Right hindlimb (tissue), 1 donor: ENCODE measurements around the gene TPPP3.
"Not testable (repeated sequence)": the region's sequence is repeated elsewhere in the genome, so short reads cannot be mapped to it uniquely, and the experiment has no call there.

Source experiments
- DNase-seq: peaks from one replicate; pipeline ENCODE4 v3.0.0-alpha.2; 2018

Gene TPPP3

DNA sequence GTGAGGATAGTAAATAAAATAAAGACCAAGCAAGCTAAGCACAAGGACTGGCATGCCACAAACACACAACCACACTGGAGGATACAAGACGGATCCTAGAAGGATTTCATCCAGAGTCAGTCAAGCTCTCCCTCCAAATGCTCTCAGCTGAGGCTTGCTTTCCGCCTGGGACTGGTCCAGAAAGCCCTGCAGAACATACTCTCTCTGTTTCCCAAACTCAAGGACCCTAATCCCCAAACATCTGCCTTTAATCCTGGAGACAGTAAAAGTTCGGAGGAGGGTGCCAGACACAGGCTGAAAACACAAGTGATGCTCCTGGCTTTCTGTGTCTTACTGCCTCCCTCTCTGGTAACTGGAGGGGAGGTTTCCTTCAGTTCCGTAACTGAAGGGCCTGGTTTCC is 32.3 kb upstream of the TPPP3 start:
- no peak for DNase-seq

DNA sequence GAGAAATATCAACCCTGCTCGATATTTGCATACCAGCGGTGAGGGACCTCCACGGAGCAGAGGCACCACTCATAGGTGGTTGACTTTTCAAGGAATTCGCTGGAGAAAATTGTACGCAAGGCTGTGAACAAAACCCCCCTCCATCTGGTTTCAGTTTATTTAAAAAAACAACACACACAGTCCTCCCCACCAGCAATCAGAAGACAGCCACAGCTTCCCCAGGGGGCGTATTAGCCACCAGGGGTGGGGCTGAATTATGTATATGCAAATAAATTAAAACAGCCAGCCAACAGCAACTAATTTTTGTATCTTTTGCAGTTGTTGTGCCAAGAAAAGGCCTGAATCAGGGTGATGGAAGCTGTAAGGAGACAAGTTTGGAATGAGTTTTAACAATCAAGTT is 31.8 kb upstream of the TPPP3 start:
- DNase-seq = no peak

DNA sequence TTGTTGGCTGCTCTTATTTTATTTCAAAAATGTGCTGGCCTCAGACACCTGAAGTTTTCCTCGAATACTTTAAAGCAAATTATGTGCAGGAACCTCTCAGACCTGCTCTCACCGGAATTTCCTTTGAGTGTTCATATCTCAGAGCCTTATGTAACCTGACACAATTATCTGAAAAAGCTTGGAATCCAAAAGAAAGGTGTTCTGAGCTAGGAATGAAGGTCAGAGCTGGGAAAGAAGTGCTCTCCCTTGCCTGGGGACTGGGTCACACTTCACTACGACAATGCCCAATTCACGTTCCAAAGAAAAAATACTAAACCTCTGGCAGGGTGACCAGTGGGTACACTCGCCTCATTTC is 30.9 kb upstream of the TPPP3 start:
- no peak for DNase-seq

DNA sequence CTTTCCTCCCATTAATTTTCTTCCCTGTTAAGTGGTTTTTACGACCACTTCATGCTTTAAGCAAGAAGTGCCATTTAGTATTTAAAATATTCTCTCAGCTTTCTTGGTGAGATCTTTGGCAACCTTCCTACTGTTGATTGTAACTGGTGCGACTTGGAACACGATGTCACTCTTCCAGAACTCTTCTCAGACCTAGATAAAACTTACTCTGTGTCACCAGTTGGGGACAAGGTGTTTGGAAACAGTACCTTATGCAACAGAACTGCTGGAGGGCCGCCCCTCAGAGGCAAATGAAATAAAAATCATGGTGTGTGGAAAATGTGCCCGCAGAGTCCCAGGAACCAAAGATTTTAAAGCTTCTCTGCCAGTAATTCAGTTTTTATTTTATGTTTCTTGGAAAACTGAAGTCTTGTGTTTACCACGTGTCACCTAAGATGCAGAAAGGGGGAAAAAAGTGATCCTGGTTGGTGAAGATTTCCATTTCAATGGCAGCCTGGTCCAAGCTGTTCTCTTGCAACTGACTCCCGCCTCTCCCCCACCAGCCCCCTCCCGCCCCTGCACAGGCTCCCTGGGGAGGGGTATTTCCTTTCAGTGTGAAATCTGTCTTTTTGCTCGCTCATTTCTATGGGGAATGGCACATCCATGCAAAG is 30.4 kb upstream of the TPPP3 start:
- DNase-seq = no peak

DNA sequence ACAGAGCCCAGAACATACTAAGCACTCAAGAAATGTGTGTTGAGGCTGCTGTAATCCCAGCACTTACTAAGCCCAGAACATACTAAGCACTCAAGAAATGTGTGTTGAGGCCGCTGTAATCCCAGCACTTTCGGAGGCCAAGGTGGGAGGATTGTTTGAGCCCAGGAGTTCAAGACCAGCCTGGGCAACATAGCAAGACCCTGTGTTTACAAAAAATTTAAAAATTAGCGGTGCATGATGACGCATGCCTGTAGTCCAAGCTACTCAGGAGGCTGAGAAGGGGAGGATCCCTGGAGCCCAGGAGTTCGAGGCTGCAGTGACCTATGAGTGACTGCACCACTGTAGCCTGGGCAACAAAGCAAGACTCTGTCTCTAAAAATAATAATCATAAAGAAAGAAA is 29.7 kb upstream of the TPPP3 start:
- DNase-seq = no peak

DNA sequence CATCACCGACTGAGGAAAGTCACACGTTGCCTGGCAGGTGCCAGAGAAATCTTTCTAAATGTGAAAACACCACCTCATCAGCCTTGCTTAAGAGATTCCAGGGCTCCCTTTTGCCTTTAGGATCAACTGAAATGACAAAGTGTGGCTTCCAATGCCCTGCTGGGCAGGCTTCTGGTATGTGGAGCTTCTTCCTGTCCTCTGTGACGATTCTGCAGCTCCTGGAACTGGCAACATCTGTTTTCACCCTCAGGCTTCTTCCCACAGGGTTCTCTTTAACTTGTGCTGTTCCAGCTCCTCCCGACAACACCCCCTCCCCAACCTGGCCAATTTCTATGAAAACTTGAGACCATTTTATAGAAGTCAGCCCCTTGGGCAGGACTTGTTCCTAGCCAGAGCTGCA is 27.7 kb upstream of the TPPP3 start:
- DNase-seq = no peak

DNA sequence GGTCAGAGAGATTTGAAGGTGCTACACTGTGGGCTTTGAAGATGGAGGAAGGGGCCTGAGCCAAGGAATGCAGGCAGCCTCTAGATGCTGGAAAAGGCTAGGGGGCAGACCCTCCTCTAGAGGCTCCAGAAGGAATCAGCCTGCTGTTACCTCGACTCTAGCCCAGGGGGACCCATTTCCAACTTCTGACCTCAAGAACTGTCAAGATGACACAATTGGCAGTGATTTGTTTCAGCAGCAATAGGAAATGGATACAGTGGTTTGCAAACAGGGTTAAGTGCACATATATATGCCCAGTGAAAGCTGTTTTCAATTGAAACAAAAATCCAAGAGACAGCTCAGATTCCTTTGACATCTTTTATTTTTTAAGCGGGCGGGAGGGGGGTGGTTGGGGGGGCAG is 26.6 kb upstream of the TPPP3 start:
- DNase-seq = no peak

DNA sequence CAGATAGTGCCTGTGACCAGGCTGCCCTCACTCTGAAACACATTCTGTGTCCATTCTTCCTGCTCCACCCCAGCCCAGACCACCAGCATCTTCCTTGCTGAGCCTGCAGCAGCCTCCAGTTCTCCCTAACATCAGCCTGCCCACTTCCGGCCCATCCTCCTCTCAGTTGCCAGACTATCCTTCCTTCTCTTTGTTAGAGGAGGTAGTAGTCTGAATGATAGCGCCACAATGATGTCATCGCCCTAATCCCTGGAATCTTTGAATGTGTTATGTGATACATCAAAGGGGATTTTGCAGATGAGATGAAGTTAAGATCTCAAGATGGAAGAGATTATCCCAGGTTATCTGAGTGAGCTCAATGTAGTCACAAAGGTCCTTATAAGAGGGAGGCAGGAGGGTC is 26.2 kb upstream of the TPPP3 start:
- DNase-seq = no peak

DNA sequence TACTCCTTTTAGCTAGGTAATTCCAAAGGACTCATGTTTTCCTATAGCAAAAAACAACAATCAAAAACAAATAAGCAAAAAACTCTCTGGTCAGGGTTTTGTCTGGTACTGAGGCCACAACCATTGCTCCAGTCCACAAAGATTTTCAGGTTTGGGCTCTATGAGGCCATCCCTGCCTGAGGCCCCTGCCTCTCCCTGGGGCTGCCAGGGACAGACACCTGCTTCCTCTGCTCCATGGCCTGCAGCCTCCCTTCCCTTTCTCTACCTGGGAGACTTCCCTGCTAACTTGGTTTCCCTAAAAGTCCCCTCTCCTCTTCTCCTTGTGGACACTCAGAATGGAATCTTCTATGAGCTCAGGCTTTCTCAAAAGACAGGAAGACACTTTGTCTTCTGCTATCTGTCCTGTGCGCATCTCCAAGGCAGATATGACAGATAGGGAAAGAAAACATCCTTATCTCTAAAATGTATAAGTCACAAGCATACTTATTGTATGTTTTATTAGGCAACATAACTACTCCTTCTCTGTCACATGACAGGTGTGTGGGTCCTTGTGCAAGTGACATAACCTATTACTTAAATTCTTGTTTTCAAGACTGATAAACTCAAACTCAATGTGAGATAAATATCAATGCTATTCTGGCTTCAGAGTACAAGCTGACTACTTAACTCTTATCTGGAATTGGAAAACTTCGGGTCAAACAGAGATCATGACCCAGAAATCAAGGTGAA is 24.2 kb upstream of the TPPP3 start:
- no peak for DNase-seq

DNA sequence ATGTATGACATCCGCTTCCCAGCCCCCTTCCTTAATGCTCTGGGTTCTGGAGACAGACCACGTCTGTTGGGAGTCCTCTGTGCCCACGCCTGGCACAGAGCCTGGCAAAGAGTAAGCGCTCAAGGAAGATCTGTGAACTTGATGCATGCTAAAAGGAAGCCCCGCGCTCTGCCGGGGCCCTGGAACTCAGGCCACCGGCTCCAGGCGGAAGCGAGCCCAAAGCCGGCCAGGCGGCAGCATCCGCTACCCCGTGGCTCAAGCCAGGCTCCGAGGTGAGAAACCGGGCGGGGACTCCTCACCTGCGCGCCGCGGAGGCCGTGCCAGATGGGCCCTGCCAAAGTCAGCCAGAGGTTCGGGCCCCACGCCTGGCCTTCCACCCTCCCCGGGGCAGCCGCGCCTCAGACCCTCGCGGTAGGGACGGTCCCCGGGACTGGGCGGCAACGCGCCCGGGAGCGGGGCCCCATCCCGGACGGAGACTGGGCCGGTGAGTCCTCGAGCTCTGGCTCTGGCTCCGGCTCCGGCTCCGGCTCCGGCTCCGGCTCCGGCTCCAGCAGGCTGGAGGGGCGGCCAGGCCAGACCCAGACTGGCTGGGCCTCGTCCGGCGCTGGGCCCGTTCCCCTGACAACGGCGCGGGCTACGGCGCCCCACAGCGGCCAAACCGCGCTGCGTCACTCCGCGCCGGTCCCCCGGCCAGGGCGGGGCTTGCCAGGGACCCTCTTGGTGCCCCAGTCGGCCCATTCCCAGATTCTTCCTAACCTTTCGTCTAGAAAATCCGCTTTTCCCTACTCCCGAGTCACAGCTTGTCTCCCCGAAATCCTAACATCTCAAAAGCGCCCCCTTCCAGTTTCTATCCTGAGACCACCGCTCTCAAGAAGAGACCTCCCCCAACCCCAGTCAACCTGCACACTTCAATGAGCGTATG is 22.8 kb upstream of the TPPP3 start, which contains the start of gene ZDHHC1:
Gene ZDHHC1 (minus strand): TSS at position 606 of the 922 bp plus-strand sequence. CDS start 8,702 bp downstream, outside the sequence.
- peak; percentile 88 for DNase-seq

DNA sequence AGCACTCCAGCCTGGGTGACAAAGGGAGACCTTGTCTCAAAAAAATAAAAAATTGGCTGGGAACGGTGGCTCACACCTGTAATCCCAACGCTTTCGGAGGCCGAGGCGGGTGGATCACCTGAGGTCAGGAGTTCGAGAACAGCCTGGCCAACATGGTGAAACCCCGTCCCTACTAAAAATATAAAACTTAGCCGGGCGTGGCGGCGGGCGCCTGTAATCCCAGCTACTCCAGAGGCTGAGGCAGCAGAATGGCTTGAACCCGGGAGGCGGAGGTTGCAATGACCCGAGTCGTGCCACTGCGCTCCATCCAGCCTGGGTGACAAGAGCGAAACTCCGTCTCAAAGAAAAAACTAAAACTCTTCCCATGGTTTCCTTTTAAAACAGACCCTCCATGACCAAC is 22.1 kb upstream of the TPPP3 start:
- DNase-seq = not testable (repeated sequence)

DNA sequence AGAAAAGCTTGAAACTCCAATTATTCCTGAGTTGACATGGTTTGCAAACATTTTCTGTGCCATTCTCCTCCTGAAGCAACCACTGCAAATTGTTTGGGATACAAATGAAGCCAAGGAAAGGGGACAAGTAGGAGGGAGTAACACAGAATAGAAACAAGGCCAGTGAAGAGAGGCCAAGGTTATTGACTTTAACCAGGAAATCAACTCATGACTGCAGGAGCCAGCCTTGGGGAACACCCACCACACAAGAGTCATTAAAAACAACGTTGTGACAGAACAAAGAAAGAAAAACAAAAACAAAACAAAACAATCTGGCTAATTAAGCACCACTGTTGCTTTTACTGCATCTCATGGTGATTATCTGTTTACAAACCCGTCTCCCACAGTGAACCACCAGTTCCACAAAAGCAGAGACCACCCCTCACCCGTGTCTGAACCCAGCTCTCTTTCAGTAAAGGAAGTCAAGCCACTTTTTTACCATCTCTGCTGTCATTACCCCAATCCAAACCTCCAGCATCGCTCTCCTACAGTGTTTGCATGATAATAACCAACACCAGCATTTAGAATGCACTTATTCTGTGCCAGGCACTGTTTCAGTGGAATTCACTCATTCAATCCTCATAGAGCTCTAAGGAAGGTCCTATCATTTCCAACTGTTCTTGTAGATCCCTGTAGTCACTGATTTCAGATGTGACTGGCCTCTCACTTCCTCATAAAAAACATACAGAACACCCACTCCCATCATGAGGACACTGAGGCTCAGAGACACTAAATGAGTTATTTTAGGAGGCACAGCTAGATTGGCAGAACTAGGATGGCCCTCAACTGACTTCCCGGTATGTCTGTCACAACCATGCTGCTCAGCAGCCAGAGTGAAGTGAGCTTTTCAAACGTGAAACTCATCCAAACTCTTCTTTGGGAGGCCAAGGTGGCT is 20.9 kb upstream of the TPPP3 start:
- no peak for DNase-seq

DNA sequence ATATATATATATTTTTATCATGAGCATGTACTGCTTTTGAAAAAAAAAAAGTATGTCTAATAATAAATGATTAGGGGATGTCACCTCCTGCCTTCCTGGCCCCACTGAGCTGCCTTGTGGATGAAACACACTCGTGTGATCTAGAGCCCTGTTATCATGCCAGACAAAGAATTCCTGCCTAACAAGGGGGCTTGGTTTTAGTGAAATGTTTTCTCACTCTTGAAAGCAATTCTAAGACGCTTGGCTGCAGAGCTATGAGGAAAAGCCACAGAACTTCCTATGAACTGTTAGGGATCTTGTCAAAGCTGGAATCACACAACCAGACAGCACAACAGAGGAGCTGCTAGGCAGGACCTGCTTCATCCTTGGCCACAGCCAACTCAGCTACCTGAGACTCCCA is 19.0 kb upstream of the TPPP3 start:
- DNase-seq = no peak

DNA sequence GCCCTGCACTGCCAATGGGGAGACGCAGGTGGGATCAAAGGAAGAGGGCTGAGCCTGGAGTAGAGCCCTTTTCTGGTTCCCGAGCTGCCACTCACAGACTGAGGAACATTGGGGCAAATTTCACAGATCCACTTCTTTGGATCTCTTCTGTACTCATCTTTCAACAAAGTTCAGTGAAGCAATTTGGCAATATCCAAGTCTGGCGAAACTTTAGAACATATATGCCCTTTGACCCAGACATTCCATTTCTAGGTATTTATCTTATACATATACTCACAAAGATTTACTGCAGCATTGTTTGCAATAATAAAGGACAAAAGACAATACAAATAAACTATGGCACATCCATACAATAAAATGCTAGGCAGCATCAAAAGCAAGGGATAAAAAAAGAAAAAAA is 18.0 kb upstream of the TPPP3 start:
- no peak for DNase-seq

DNA sequence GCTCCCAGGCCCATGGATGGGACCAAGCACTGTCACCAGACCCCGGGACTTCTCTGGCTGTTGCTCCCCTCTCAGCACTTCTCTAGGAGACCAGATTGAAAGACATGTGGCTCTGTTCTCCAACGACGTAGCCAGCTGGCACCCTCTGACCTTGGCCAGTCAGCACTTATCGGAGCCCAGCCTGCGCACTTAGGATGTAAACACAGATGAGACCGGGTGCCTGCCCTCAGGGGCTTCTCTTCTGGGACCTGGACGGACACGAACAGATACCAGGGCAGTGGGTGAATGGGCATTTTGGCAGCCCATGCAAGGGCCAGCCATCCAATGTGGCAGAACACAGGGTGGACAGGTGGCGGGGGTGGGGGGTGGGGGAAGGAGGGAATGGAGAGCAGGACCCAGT is 16.3 kb upstream of the TPPP3 start:
- no peak for DNase-seq

DNA sequence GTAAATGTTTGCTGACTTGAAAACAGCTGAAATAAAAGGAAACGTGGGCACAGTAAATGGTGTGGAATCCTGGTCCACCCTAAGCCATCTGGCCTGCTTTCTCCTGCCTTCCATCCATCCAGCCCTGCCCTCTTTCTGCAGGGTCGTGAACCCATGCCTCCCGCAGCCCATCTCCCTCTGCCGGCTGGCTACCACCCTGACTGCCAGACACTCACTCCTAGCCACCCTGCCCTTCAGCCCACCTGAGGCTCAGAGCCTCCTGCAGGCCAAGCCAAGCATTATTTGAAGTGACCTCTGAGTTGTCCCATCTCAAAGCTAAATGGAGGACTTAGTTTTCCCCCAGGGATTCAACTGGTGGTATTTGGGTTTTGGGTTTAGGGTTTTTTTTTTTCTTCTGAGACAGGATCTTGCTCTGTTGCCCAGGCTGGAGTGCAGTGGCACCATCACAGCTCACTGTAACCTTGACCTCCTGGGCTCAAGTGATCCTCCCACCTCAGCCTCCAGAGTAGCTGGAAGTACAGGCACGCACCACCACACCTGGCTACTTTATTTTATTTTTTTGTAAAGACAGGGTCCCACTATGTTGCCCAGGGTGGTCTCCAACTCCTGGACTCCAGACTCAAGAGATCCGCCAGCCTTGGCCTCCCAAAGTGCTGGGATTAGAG is 14.6 kb upstream of the TPPP3 start:
- no peak for DNase-seq

DNA sequence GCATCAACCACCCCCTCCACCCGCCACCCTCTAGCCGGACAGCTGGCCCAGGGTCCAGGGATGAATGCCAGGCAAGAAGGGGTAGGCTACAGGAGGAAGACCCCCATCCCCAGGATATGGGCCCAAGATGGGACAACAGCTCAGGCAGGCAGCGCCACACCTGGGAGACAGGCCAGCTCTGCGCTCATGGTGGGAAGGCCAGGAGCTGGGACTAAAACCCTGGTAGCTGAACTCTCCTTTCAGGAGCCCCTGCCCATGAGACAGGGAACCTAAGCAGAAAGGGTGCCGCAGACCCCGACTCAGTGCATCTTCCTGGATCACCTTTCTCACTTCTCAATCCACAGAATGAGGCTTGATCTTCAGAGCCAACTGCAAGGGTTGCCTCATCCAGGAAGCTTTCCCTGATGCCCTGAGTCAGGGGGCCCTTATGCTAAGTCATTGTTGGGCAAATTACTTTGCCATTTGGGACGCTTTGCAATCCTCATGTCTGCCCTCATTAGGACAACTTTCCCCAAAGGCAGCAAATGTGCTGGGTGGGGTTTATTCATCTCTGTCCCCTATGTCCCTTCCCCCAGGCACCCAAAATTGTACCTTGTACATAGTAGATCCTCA is 14.0 kb upstream of the TPPP3 start:
- no peak for DNase-seq

DNA sequence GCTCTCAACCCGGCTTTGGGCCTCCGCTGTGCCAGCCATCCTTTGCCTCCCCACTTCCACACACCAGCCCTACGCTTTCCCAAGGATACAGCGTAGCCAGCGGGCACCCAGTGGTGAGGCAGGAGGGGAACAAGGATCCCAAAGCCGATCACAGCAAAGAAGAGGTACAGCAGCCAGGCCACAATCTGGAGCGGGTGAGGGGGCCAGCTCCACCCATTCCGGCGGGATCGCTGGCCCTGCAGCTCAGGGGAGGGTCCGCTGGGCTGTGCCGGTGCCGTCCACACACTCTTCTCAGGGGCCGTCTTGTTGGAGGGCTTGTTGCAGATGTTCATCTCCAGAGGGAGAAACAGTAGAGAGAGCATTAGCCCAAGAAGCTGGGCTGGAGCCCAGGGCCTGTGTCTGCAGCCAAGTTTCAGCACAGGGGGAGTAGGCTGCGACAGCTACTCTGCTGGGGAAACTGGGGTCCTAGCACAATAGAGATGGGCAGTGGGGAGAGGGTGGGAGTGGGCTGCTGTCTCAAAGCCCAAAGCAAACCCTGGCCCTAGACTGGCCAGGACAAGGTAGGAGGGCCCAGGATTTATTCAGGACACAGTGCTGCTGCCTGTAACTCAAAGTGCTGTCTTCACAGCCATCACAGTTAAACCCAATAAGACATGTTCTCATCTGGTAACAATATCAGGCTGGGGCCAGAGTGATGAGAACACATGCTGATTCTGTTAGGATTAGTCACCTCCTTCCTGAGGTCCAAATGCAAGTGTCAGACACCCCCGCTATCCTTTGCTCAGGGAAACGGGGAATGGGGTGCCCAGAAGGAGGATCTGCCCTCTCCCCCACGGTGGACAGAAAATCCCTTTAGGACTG is 13.0 kb upstream of the TPPP3 start:
- DNase-seq = peak; percentile 84

DNA sequence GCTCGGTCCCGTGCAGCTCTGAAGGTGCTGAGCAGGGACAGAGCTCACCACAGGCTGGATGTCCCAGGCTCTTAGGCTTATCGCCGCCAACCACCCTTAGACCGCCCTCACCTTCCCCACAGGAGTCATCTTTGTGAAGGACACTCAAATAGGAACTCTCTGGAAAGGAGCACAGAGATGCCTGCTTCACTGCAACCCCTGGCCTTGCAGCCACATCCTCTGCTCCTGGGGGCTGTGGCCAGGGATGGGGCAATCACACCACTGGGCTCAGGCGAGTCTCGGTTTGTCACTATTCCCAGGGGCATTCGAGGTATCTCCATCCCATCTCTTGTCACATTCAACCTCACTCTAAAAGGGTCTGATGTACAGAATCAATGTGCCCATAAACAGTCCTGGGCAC is 12.0 kb upstream of the TPPP3 start:
- DNase-seq = no peak

DNA sequence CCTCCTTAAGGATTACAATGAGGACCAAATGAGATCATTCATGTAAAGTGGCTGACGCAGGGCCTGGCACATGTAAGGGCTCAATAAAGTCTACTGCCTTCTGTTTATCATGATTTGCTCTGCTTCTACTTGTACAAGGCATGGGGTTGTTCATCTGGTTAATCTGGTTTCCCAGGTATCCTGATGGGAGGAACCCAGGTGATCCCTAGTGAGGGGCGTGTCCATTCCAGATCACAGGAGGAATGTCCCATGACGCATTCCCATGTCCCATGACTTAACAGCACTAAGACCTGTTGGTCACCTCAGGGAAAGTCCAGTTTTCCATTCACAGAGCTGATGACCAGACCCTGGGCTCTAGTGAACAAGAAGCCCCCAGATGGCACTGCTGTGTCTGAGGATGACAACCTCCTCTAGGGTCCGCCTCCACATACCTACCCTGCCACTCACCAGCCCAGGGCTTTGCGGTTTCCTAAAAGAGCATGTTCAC is 11.5 kb upstream of the TPPP3 start:
- no peak for DNase-seq
